KMS-11 (cell line): ENCODE results near the gene SORCS2.

ENCODE experiments used
- H2AFZ ChIP-seq: fragments of 200-600 bp; sonication (generic); 2 replicates; pipeline ENCODE4 v1.6.1; 2016; ENCODE audit warnings: antibody characterized with exemption, mixed run types, low read depth
- H3K27ac ChIP-seq: fragments of 200-600 bp; sonication (generic); 2 replicates; pipeline ENCODE4 v1.6.1; 2016; ENCODE audit warnings: mild to moderate bottlenecking, mixed run types
- H3K27me3 ChIP-seq: fragments of 200-600 bp; sonication (generic); 2 replicates; pipeline ENCODE4 v1.6.1; 2017; ENCODE audit warnings: mild to moderate bottlenecking, low read depth, mixed run types, moderate library complexity; ENCODE audit not compliant: insufficient read depth
- H3K36me3 ChIP-seq: fragments of 200-600 bp; sonication (generic); 2 replicates; pipeline ENCODE4 v1.6.1; 2017; ENCODE audit warnings: mild to moderate bottlenecking, mixed run types; ENCODE audit not compliant: insufficient read depth
- H3K4me1 ChIP-seq: fragments of 200-600 bp; sonication (generic); 2 replicates; pipeline ENCODE4 v1.6.1; 2016; ENCODE audit warnings: mild to moderate bottlenecking, low read depth, mixed run types; ENCODE audit not compliant: poor library complexity, severe bottlenecking
- H3K4me2 ChIP-seq: fragments of 200-600 bp; sonication (generic); 2 replicates; pipeline ENCODE4 v1.7.0; 2016; ENCODE audit warnings: mild to moderate bottlenecking, mixed run types
- H3K4me3 ChIP-seq: fragments of 200-600 bp; sonication (generic); IDR thresholded peaks from 2 replicates; pipeline ENCODE4 v1.6.1; 2017; ENCODE audit warnings: low read depth, low read length, mixed read lengths; ENCODE audit not compliant: insufficient read depth
- H3K79me2 ChIP-seq: fragments of 200-600 bp; sonication (generic); 2 replicates; pipeline ENCODE4 v1.6.1; 2016; ENCODE audit warnings: low read depth, mixed run types; ENCODE audit not compliant: insufficient read depth
- H3K9ac ChIP-seq: fragments of 200-600 bp; sonication (generic); 2 replicates; pipeline ENCODE4 v1.6.1; 2016; ENCODE audit warnings: mild to moderate bottlenecking, mixed run types
- H4K20me1 ChIP-seq: fragments of 200-600 bp; sonication (generic); 2 replicates; pipeline ENCODE4 v1.6.1; 2016; ENCODE audit warnings: mild to moderate bottlenecking, mixed run types; ENCODE audit not compliant: insufficient read depth
- CTCF ChIP-seq: fragments of 200-600 bp; sonication (generic); conservative IDR thresholded peaks from 2 replicates; pipeline ENCODE4 v1.6.1; 2017; ENCODE audit warnings: low read depth, mild to moderate bottlenecking, antibody characterized with exemption, low read length, moderate library complexity, mixed read lengths

The SORCS2 gene

GRCh38 chr4:7427831-7428260, 235.5 kb downstream of the SORCS2 start:
- H3K27ac ChIP-seq = no peak overlapping the region

GRCh38 chr4:7428261-7429068, 236.1 kb downstream of the SORCS2 start:
- Histone ChIP-seq H3K4me3 (no peak overlapping the region), H3K79me2 (no peaks in the 10 kb centered on the region), H3K27ac (no peak overlapping the region), H3K4me2 (no peak overlapping the region), H3K36me3 (no peaks in the 10 kb centered on the region), H3K9ac (no peak overlapping the region), H2AFZ (no peak overlapping the region), H4K20me1 (no peaks in the 10 kb centered on the region), H3K27me3 (peaks cover 2% of the 10 kb centered on the region; the same call in 1 of the 2 replicates), H3K4me1 (no peaks in the 10 kb centered on the region)
- TF ChIP-seq CTCF = no peak

More at GRCh38 chr4:7427831-7428260, 235.5 kb downstream of the SORCS2 start:
- no peaks in the 10 kb centered on the region for H3K36me3 ChIP-seq
- no peaks in the 10 kb centered on the region for H3K79me2 ChIP-seq
- peaks cover 2% of the 10 kb centered on the region; the same call in 1 of the 2 replicates for H3K27me3 ChIP-seq
- TF ChIP-seq CTCF = no peak
- no peak overlapping the region for H2AFZ ChIP-seq
- H3K4me2 ChIP-seq = no peak overlapping the region
- no peaks in the 10 kb centered on the region for H3K4me1 ChIP-seq
- H4K20me1 ChIP-seq = no peaks in the 10 kb centered on the region
- no peak overlapping the region for H3K4me3 ChIP-seq
- H3K9ac ChIP-seq = no peak overlapping the region

GRCh38 chr4:7429069-7429416, 236.7 kb downstream of the SORCS2 start:
- Histone ChIP-seq H3K4me3 (no peak overlapping the region), H3K79me2 (no peaks in the 10 kb centered on the region)
- TF ChIP-seq CTCF = no peak

GRCh38 chr4:7429601-7430078, 237.3 kb downstream of the SORCS2 start:
- Histone ChIP-seq H3K4me2 (no peak overlapping the region), H3K4me3 (no peak overlapping the region), H2AFZ (no peak overlapping the region), H3K36me3 (no peaks in the 10 kb centered on the region), H3K27ac (no peak overlapping the region), H4K20me1 (no peaks in the 10 kb centered on the region), H3K27me3 (peaks cover 2% of the 10 kb centered on the region; the same call in 1 of the 2 replicates), H3K79me2 (no peaks in the 10 kb centered on the region), H3K4me1 (no peaks in the 10 kb centered on the region), H3K9ac (no peak overlapping the region)
- TF ChIP-seq CTCF = no peak

More at GRCh38 chr4:7429069-7429416, 236.7 kb downstream of the SORCS2 start:
- Histone ChIP-seq H3K36me3 (no peaks in the 10 kb centered on the region), H3K4me1 (no peaks in the 10 kb centered on the region), H3K9ac (no peak overlapping the region), H3K4me2 (no peak overlapping the region), H2AFZ (no peak overlapping the region), H4K20me1 (no peaks in the 10 kb centered on the region), H3K27me3 (peaks cover 2% of the 10 kb centered on the region; the same call in 1 of the 2 replicates), H3K27ac (no peak overlapping the region)
